Tibial artery (tissue), 4 donors: Measurements from ENCODE around the gene ODAD2.

Source experiments
- DNase-seq, 2 donors: peaks; one replicate each; pipeline ENCODE4 v3.0.0-alpha.2; 2019
- H3K27ac ChIP-seq, 2 donors: fragments of 200-600 bp; sonication (generic) in 1 of 2; 1 replicate in 1 of 2; 2 replicates in 1 of 2; pipeline ENCODE4 v1.5.1; 2018 to 2019; ENCODE audit warnings: mild to moderate bottlenecking in 1 of 2
- H3K27me3 ChIP-seq, 2 donors: fragments of 200-600 bp; sonication (generic) in 1 of 2; one replicate each; pipeline versions ENCODE4 v1.5.1 to v1.6.0; 2016 to 2019
- H3K36me3 ChIP-seq, 3 donors: fragments of 200-600 bp; sonication (generic) in 2 of 3; one replicate each; pipeline ENCODE4 v1.5.1; 2016 to 2019; ENCODE audit warnings: mild to moderate bottlenecking in 2 of 3
- H3K4me1 ChIP-seq, 4 donors: fragments of 200-600 bp; sonication (generic) in 2 of 4; 1 replicate in 3 of 4; 2 replicates in 1 of 4; pipeline ENCODE4 v1.5.1; 2016 to 2019
- H3K4me3 ChIP-seq, 2 donors: fragments of 200-600 bp; sonication (generic) in 1 of 2; 1 replicate in 1 of 2; 2 replicates in 1 of 2; pipeline ENCODE4 v1.5.1; 2018 to 2019; ENCODE audit warnings: mild to moderate bottlenecking in 2 of 2
- H3K9me3 ChIP-seq, 3 donors: fragments of 200-600 bp; sonication (generic) in 1 of 3; one replicate each; pipeline ENCODE4 v1.5.1; 2016 to 2019
- intact Hi-C: fragments of 100-400 bp; cut with DNase I; formaldehyde crosslinking; loops from one replicate; pipeline ENCODE4 v1.15.0; 2023; ENCODE audit warnings: low total_unique reads
- TF ChIP-seq, protein P1 (sequence below), 2 experiments: fragments of 200-600 bp in 1 of 2; fragments of 450-650 bp in 1 of 2; IDR thresholded peaks; one replicate each; pipeline ENCODE4 v1.5.1; 2017 to 2019; ENCODE audit warnings: antibody characterized with exemption in 2 of 2, mild to moderate bottlenecking in 1 of 2, moderate library complexity in 1 of 2

Gene ODAD2

DNA sequence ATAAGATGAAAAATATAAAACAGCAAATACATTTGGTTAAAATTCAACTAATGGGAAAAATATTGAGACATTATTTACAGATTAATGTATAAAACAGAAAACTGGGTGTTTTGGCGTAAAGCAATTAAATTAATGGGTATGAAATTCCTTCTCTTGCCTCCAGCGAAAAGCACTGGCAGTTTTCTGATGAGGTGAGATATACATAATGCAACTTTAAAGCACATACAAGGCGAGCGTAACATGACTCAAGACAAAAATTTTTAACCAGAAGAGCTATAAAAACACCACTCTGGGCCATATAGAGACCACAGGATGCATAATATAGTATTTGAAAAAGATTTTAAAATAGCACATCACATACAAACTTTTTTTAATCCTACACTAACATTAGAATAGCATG is 120.6 kb downstream of the ODAD2 start:
- intact Hi-C loops, result no loop called here
- H3K27ac ChIP-seq, result no peak overlapping the region
- DNase-seq, result no peak
- H3K4me3 ChIP-seq, result no peak overlapping the region
- H3K4me1 ChIP-seq, result no peaks in the 10 kb centered on the region
- TF ChIP-seq, protein P1, sequence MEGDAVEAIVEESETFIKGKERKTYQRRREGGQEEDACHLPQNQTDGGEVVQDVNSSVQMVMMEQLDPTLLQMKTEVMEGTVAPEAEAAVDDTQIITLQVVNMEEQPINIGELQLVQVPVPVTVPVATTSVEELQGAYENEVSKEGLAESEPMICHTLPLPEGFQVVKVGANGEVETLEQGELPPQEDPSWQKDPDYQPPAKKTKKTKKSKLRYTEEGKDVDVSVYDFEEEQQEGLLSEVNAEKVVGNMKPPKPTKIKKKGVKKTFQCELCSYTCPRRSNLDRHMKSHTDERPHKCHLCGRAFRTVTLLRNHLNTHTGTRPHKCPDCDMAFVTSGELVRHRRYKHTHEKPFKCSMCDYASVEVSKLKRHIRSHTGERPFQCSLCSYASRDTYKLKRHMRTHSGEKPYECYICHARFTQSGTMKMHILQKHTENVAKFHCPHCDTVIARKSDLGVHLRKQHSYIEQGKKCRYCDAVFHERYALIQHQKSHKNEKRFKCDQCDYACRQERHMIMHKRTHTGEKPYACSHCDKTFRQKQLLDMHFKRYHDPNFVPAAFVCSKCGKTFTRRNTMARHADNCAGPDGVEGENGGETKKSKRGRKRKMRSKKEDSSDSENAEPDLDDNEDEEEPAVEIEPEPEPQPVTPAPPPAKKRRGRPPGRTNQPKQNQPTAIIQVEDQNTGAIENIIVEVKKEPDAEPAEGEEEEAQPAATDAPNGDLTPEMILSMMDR (IDR thresholded peaks at IDR 0.05), result no peak
- no peaks in the 10 kb centered on the region for H3K27me3 ChIP-seq
- no peaks in the 10 kb centered on the region for H3K36me3 ChIP-seq
- H3K9me3 ChIP-seq, result no peaks in the 10 kb centered on the region

DNA sequence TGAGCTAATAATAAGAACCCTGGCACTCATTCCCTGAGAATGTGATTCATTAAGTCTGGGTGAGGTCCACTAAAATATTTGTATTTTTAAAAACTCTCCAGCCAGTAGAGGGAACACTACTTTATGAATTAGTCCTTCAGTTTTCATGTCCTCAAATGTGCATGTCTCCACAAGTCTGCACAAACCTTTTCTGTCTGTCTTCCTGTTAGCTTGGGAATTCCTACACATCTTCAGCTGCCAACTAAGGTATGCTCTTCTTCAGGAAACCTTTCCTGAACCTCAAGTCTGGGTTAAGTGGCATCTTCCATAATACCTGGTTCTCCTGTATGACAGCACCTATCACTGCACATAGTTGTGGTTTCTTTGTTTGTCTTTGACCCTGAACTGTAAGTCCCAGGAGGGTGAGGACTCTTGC is 133.7 kb downstream of the ODAD2 start:
- no peak for DNase-seq
- H3K27ac ChIP-seq, result no peak overlapping the region
- TF ChIP-seq, protein P1 (IDR thresholded peaks at IDR 0.05), result peak; percentile 8 to 13
- no peak overlapping the region for H3K4me3 ChIP-seq
- H3K27me3 ChIP-seq, result no peaks in the 10 kb centered on the region
- H3K9me3 ChIP-seq, result no peaks in the 10 kb centered on the region
- H3K36me3 ChIP-seq, result no peaks in the 10 kb centered on the region
- intact Hi-C loops, result no loop called here
- no peaks in the 10 kb centered on the region for H3K4me1 ChIP-seq

DNA sequence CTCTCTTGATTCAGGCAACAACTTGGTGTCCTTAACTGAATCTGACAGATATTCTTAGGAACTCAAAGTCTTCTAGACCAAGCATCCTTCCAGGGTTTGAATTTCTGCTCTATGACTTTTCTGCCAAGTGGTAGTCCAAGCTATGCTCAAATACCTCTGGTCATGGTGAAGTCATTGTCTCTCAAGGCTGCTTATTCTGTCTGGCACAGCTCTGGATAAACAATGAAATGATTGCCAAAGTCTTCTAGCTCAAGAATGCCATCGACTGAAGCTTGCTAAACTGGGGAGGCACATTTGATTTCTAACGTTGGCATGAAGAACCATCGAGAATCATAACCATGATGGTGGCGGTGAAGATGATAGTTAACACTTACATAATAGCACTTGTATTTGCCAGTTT is 137.1 kb downstream of the ODAD2 start:
- intact Hi-C loops, result no loop called here
- TF ChIP-seq, protein P1 (IDR thresholded peaks at IDR 0.05), result no peak
- no peak for DNase-seq
- H3K4me3 ChIP-seq, result no peak overlapping the region
- no peaks in the 10 kb centered on the region for H3K36me3 ChIP-seq
- no peaks in the 10 kb centered on the region for H3K4me1 ChIP-seq
- H3K9me3 ChIP-seq, result no peaks in the 10 kb centered on the region
- no peak overlapping the region for H3K27ac ChIP-seq
- no peaks in the 10 kb centered on the region for H3K27me3 ChIP-seq

DNA sequence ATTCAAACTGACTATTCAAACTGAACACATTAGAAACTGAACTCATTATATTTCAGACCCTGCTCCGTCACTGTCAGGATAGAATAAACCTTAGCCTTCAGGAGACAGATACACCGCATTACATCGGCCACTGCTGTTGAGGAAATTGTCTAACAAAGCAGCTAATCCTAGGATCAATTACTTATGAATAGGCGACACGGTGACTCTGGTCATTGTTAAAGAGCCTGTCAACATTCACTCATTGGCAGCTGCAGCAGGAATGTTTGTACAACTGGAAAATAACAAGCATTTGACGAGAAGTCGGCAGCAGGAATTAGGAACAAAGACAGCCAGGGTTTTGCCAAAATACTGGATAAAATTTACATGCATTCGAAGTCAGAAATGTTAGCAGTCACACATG is 141.3 kb downstream of the ODAD2 start:
- no peaks in the 10 kb centered on the region for H3K9me3 ChIP-seq
- intact Hi-C loops, result no loop called here
- no peaks in the 10 kb centered on the region for H3K27me3 ChIP-seq
- no peak overlapping the region for H3K27ac ChIP-seq
- H3K36me3 ChIP-seq, result no peaks in the 10 kb centered on the region
- H3K4me3 ChIP-seq, result no peak overlapping the region
- H3K4me1 ChIP-seq, result no peaks in the 10 kb centered on the region
- TF ChIP-seq, protein P1 (IDR thresholded peaks at IDR 0.05), result no peak
- DNase-seq, result no peak

DNA sequence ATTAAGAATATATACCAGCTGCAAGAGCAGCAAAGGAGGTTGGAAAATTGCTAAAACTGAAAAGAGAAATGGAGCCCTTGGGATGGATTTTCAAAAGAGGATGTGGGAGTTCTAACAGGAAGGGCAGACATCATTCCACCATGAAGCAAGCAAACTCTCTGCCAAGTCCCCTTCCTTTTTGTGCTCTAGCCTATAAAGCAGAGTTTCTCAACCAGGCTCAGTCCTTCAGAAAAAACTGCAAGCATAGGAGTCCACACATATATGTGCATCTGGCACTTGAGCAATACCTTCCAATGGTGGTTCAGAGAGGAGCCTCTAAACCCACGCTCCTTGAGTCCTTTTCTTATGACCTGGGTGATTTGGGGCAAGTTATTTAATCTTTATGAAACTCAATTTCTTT is 154.7 kb downstream of the ODAD2 start:
- Histone ChIP-seq H3K4me3 (no peak overlapping the region), H3K4me1 (no peaks in the 10 kb centered on the region), H3K36me3 (no peaks in the 10 kb centered on the region), H3K9me3 (no peaks in the 10 kb centered on the region), H3K27ac (no peak overlapping the region), H3K27me3 (no peaks in the 10 kb centered on the region)
- no peak for DNase-seq
- intact Hi-C loops, result no loop called here
- TF ChIP-seq, protein P1 (IDR thresholded peaks at IDR 0.05), result no peak

DNA sequence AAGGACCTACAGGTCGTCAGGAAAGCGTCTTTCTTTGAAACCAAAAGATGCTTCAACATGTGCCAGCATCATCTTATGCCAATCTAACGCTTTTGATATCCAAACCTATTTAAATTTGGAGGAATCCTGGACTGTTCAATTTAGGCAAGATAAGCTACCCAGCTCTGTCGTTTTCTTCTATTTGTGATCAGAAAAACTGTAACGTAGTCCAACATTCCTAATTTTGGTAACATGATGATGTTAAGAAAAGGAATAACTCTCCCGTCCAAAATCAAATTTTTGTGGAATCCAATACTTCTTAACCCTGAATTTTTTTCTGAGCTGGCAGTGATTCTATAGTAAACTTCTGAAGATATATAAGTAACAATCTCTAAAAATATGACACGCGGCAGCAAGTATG is 160.0 kb downstream of the ODAD2 start:
- DNase-seq, result no peak
- no peaks in the 10 kb centered on the region for H3K36me3 ChIP-seq
- peaks cover 0 to 20% (median 2%) of the 10 kb centered on the region in 4 donors for H3K4me1 ChIP-seq
- no peaks in the 10 kb centered on the region for H3K9me3 ChIP-seq
- TF ChIP-seq, protein P1 (IDR thresholded peaks at IDR 0.05), result no peak
- H3K27ac ChIP-seq, result peak overlapping the region in 1 of 2 donors; percentile 19
- intact Hi-C loops, result loop anchor here (10.0 kb wide), 1 partner anchor 54 kb away; no protein-coding TSS in a partner anchor
- H3K4me3 ChIP-seq, result no peak overlapping the region
- no peaks in the 10 kb centered on the region for H3K27me3 ChIP-seq
